GM06990 (cell line): Measurements from ENCODE around the gene GATA1.

Experiments
- DNase-seq: peaks from one replicate; pipeline ENCODE4 v3.0.0-alpha.2; 2011; ENCODE audit not compliant: insufficient read length; ENCODE audit errors: extremely low read depth
- H3K27me3 ChIP-seq: replicated peaks from 2 replicates; pipeline ENCODE4 v1.6.0; 2011; ENCODE audit warnings: low read length; ENCODE audit not compliant: control insufficient read depth, insufficient read depth
- H3K36me3 ChIP-seq: 2 replicates; pipeline ENCODE4 v1.5.1; 2011; ENCODE audit warnings: low read length; ENCODE audit not compliant: control insufficient read depth, insufficient read depth
- H3K4me3 ChIP-seq: replicated peaks from 2 replicates; pipeline ENCODE4 v1.5.1; 2011; ENCODE audit warnings: low read depth, mild to moderate bottlenecking, control low read depth, low read length
- CTCF ChIP-seq: IDR thresholded peaks from 2 replicates; pipeline ENCODE4 v1.5.1; 2011; ENCODE audit warnings: low read length, control low read depth, mild to moderate bottlenecking, inconsistent platforms; ENCODE audit not compliant: insufficient read depth, poor library complexity, severe bottlenecking

GATA1 gene

GRCh38 chrX:48786341-48786800 is at the start of gene GATA1:
TSS of gene GATA1 (plus strand) at chrX:48786590. CDS start at chrX:48791110, 4,520 bp downstream.
- H3K36me3 ChIP-seq, result no peaks in the 10 kb centered on the region
- DNase-seq, result no peak
- H3K27me3 ChIP-seq, result no peaks in the 10 kb centered on the region
- no peak within 1 kb of the TSS for H3K4me3 ChIP-seq
- no peak for TF ChIP-seq CTCF

GRCh38 chrX:48736878-48737212 is 49.5 kb upstream of the GATA1 start:
- Histone ChIP-seq H3K27me3 (no peaks in the 10 kb centered on the region), H3K36me3 (no peaks in the 10 kb centered on the region), H3K4me3 (peak overlapping the region; percentile 41)
- TF ChIP-seq CTCF, result no peak
- DNase-seq, result no peak

GRCh38 chrX:48737213-48737938 is 49.0 kb upstream of the GATA1 start:
- peak overlapping the region; percentile 62 for H3K4me3 ChIP-seq
- H3K27me3 ChIP-seq, result no peaks in the 10 kb centered on the region
- TF ChIP-seq CTCF, result no peak
- peak; percentile 87 for DNase-seq
- no peaks in the 10 kb centered on the region for H3K36me3 ChIP-seq

DNA sequence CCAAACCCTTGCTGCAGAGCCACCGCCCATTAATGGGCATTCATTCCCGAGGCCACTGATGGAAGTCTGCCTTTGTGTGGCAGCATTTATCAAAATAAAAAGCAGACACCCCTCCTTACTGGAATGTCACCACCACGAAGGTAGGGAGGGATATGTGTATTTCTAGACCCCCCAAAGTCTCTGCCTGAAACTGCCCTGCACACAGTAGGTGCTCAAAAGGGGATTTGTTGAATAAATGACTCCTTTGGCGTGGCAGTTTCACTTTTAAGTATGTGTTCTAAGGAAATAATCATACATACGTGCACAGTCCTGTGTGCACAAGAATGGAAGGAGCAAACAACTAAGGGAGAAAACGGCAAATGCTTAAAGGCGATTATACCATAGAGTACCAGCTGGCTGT is 48.5 kb upstream of the GATA1 start:
- no peak for DNase-seq
- Histone ChIP-seq H3K4me3 (peak overlapping the region; percentile 62), H3K36me3 (no peaks in the 10 kb centered on the region), H3K27me3 (no peaks in the 10 kb centered on the region)
- no peak for TF ChIP-seq CTCF

DNA sequence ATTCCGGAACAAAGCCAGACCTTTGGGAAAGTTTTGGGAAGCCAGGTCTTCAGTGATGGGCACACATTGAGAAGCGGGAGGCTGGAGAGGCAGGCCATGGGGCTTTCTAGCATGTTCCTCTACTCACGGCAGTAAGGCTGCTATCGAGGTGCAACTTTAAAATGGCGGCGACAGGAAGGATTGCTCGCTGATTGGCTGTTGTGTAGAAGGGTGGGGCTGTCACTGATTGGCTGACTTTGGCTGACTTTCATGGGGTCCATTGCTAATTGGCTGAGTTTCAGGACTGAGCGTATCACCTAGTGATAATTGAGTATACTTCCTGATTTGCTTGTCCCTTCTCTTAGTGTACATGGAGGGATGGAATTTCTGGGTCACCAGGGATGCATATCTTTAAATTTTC is 44.6 kb upstream of the GATA1 start:
- DNase-seq, result no peak
- Histone ChIP-seq H3K27me3 (no peaks in the 10 kb centered on the region), H3K4me3 (no peak overlapping the region), H3K36me3 (no peaks in the 10 kb centered on the region)
- no peak for TF ChIP-seq CTCF

- TF ChIP-seq CTCF, result no peak
- H3K27me3 ChIP-seq, result no peaks in the 10 kb centered on the region
- H3K36me3 ChIP-seq, result no peaks in the 10 kb centered on the region
- no peak for DNase-seq
- no peak overlapping the region for H3K4me3 ChIP-seq
These were observed 41.2 kb upstream of the GATA1 start for GRCh38 chrX:48745222-48745621.
